NB4 (cell line): ENCODE results near the gene GPX4.
"Not testable (repeated sequence)": the region's sequence is repeated elsewhere in the genome, so short reads cannot be mapped to it uniquely, and the experiment has no call there.

Experiments used
- DNase-seq: peaks from one replicate; pipeline ENCODE4 v3.0.0; 2010; ENCODE audit warnings: low read depth
- H3K4me3 ChIP-seq: one replicate; pipeline ENCODE4 v1.5.1; 2011; ENCODE audit warnings: mild to moderate bottlenecking, low read depth, low read length, moderate library complexity
- CTCF ChIP-seq: IDR thresholded peaks from one replicate; pipeline ENCODE4 v1.5.1; 2012; ENCODE audit warnings: low read depth, low read length
- MAX ChIP-seq: IDR thresholded peaks from 2 replicates; pipeline ENCODE4 v1.6.1; 2011; ENCODE audit warnings: low read depth, low read length
- MYC ChIP-seq: IDR thresholded peaks from 2 replicates; pipeline ENCODE4 v1.6.1; 2011; ENCODE audit warnings: low read depth, low read length
- POLR2A ChIP-seq: IDR thresholded peaks from 2 replicates; pipeline ENCODE4 v1.6.1; 2011; ENCODE audit warnings: mild to moderate bottlenecking; ENCODE audit not compliant: insufficient read length; ENCODE audit errors: extremely low read depth

Gene GPX4

GRCh38 chr19:1111641-1112267 lies 8.0 kb downstream of the GPX4 start:
- no peak for TF ChIP-seq MYC
- TF ChIP-seq POLR2A: no peak
- no peak for TF ChIP-seq MAX
- TF ChIP-seq CTCF: no peak
- no peak for DNase-seq
- no peak overlapping the region for H3K4me3 ChIP-seq

- TF ChIP-seq CTCF (no peak), POLR2A (no peak), MYC (no peak), MAX (no peak)
- no peak for DNase-seq
- no peak overlapping the region for H3K4me3 ChIP-seq
Measured at GRCh38 chr19:1112268-1113029, 8.7 kb downstream of the GPX4 start.

- TF ChIP-seq MAX (peak; percentile 19; the same call in 1 of the 2 replicates), CTCF (peak; percentile 53), POLR2A (no peak), MYC (no peak)
- peak; percentile 88 for DNase-seq
- H3K4me3 ChIP-seq: no peak overlapping the region
Measured at GRCh38 chr19:1113030-1113985, 9.5 kb downstream of the GPX4 start.

GRCh38 chr19:1113986-1114483 lies 10.2 kb downstream of the GPX4 start:
- H3K4me3 ChIP-seq: no peak overlapping the region
- DNase-seq: no peak
- TF ChIP-seq MYC (no peak), POLR2A (no peak), MAX (no peak), CTCF (no peak)

GRCh38 chr19:1114728-1115127 lies 10.9 kb downstream of the GPX4 start:
- not testable (repeated sequence) for DNase-seq, H3K4me3 ChIP-seq
